Mesenchymal stem cell (in vitro differentiated cells and primary cell): Measurements from ENCODE around the gene AP4E1.
A peak's percentile ranks its signal among the peaks of the same experiment; 100 is the strongest.

Experiments
- DNase-seq: peaks from one replicate; pipeline ENCODE4 v3.0.0-alpha.2; 2013
- H2AFZ ChIP-seq: one replicate; pipeline ENCODE4 v1.6.1; 2013; ENCODE audit warnings: low read depth, mild to moderate bottlenecking, control low read depth, inconsistent platforms, low read length, moderate library complexity
- H2AK5ac ChIP-seq: 2 replicates; pipeline ENCODE4 v1.6.1; 2013; ENCODE audit warnings: low read length, moderate library complexity, mild to moderate bottlenecking, inconsistent platforms; ENCODE audit not compliant: severe bottlenecking
- H2BK120ac ChIP-seq: one replicate; pipeline ENCODE4 v1.6.1; 2013; ENCODE audit warnings: low read depth, mild to moderate bottlenecking, inconsistent platforms, low read length, moderate library complexity
- H2BK12ac ChIP-seq, 2 experiments: one replicate each; pipeline ENCODE4 v1.6.1; 2013; ENCODE audit warnings: inconsistent platforms in 2 of 2, low read length in 2 of 2, mild to moderate bottlenecking in 2 of 2, moderate library complexity in 2 of 2, control low read depth in 1 of 2
- H2BK15ac ChIP-seq: one replicate; pipeline ENCODE4 v1.6.1; 2013; ENCODE audit warnings: mild to moderate bottlenecking, low read depth, inconsistent platforms; ENCODE audit not compliant: poor library complexity, severe bottlenecking
- H2BK5ac ChIP-seq: 2 replicates; pipeline ENCODE4 v1.6.1; 2013; ENCODE audit warnings: low read depth, mild to moderate bottlenecking, low read length, control low read depth, inconsistent platforms; ENCODE audit not compliant: poor library complexity, severe bottlenecking
- H3K14ac ChIP-seq, 2 experiments: one replicate each; pipeline ENCODE4 v1.6.1; 2013; ENCODE audit warnings: inconsistent platforms in 2 of 2, low read length in 2 of 2, control low read depth in 1 of 2, mild to moderate bottlenecking in 1 of 2, moderate library complexity in 1 of 2
- H3K18ac ChIP-seq, 2 experiments: one replicate each; pipeline ENCODE4 v1.6.1; 2013; ENCODE audit warnings: inconsistent platforms in 2 of 2, low read length in 2 of 2, control low read depth in 1 of 2, low read depth in 1 of 2, mild to moderate bottlenecking in 1 of 2
- H3K23ac ChIP-seq, 2 experiments: one replicate each; pipeline ENCODE4 v1.6.1; 2013; ENCODE audit warnings: inconsistent platforms in 2 of 2, low read length in 2 of 2, mild to moderate bottlenecking in 2 of 2, moderate library complexity in 2 of 2, control low read depth in 1 of 2
- H3K27ac ChIP-seq: 2 replicates; pipeline ENCODE4 v1.5.1; 2013; ENCODE audit warnings: mild to moderate bottlenecking, moderate library complexity, low read length, control low read depth, inconsistent platforms; ENCODE audit not compliant: poor library complexity, severe bottlenecking
- H3K27me3 ChIP-seq, 2 experiments: 2 replicates each; pipeline versions ENCODE4 v1.6.1 to v1.7.0; 2013; ENCODE audit warnings: low read length in 2 of 2, mild to moderate bottlenecking in 2 of 2, moderate library complexity in 2 of 2, control low read depth in 1 of 2, inconsistent platforms in 1 of 2; ENCODE audit not compliant: control insufficient read depth in 1 of 2, insufficient read depth in 1 of 2
- H3K36me3 ChIP-seq, 2 experiments: 2 replicates each; pipeline versions ENCODE4 v1.6.1 to v1.7.0; 2013; ENCODE audit warnings: low read length in 2 of 2, control low read depth in 1 of 2, inconsistent platforms in 1 of 2, low read depth in 1 of 2, mild to moderate bottlenecking in 1 of 2; ENCODE audit not compliant: insufficient read depth in 2 of 2, control insufficient read depth in 1 of 2
- H3K4ac ChIP-seq, 2 experiments: one replicate each; pipeline ENCODE4 v1.6.1; 2013; ENCODE audit warnings: inconsistent platforms in 2 of 2, low read length in 2 of 2, mild to moderate bottlenecking in 2 of 2, moderate library complexity in 2 of 2, control low read depth in 1 of 2, low read depth in 1 of 2
- H3K4me1 ChIP-seq: 2 replicates; pipeline ENCODE4 v1.6.1; 2013; ENCODE audit warnings: low read depth, low read length, control low read depth; ENCODE audit not compliant: control insufficient read depth, insufficient read depth
- H3K4me2 ChIP-seq: 2 replicates; pipeline ENCODE4 v1.6.1; 2013; ENCODE audit warnings: low read length, mild to moderate bottlenecking, inconsistent platforms; ENCODE audit not compliant: poor library complexity, severe bottlenecking
- H3K4me3 ChIP-seq, 2 experiments: 2 replicates each; pipeline versions ENCODE4 v1.5.1 to v1.7.0; 2013; ENCODE audit warnings: low read length in 2 of 2, mild to moderate bottlenecking in 2 of 2, control low read depth in 1 of 2, low read depth in 1 of 2; ENCODE audit not compliant: insufficient read depth in 1 of 2
- H3K79me1 ChIP-seq: replicated peaks from 2 replicates; pipeline ENCODE4 v1.6.1; 2013; ENCODE audit warnings: mild to moderate bottlenecking, control low read depth, low read length, inconsistent platforms; ENCODE audit not compliant: poor library complexity, severe bottlenecking
- H3K9ac ChIP-seq: 2 replicates; pipeline ENCODE4 v1.7.0; 2013; ENCODE audit warnings: mild to moderate bottlenecking, low read length, moderate library complexity
- H3K9me3 ChIP-seq: 2 replicates; pipeline ENCODE4 v1.7.0; 2013; ENCODE audit warnings: mild to moderate bottlenecking, low read length; ENCODE audit not compliant: control insufficient read depth
- H4K8ac ChIP-seq: one replicate; pipeline ENCODE4 v1.6.1; 2013; ENCODE audit warnings: inconsistent platforms, mild to moderate bottlenecking, low read length, moderate library complexity
- H4K91ac ChIP-seq: one replicate; pipeline ENCODE4 v1.6.1; 2013; ENCODE audit warnings: mild to moderate bottlenecking, low read length, inconsistent platforms
- WGBS: methylation state at CpG from one replicate; pipeline ENCODE4 v1.1.7; 2013; ENCODE audit warnings: mixed read lengths; 5-methylcytosine and 5-hydroxymethylcytosine counted together

The AP4E1 gene

DNA sequence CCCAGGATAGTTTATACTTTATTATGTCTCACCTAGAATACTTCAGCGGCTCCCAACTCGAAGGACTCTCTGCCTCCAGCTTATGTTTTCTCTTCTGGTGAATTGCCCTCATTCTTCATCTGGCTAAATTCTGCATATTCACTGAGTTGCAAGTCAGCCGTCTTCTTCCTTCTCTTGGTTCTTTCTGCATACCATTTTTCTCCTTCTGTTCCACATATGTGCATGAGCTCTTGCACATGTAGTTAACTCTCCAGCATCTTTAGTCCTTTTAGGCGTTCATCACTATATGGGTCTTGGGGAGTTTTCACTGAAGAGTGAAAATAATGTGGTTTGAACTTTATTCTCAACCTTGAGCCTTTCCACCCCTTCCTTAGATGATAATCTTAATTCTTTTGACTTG is 70.1 kb downstream of the AP4E1 start:
- H3K4me3 ChIP-seq = no peak overlapping the region
- over 99% methylated on average over 3 of the region's 4 CpGs for WGBS
- no peak overlapping the region for H3K18ac ChIP-seq
- no peak overlapping the region for H2BK15ac ChIP-seq
- H3K79me1 ChIP-seq = peaks cover 13% of the 10 kb centered on the region
- no peak overlapping the region for H2BK5ac ChIP-seq
- H2BK120ac ChIP-seq = no peak overlapping the region
- H4K91ac ChIP-seq = no peak overlapping the region
- no peak overlapping the region for H3K27ac ChIP-seq
- H3K4ac ChIP-seq = no peak overlapping the region
- no peak overlapping the region for H3K4me2 ChIP-seq
- no peak overlapping the region for H3K23ac ChIP-seq
- no peak overlapping the region for H3K9ac ChIP-seq
- H2AK5ac ChIP-seq = no peak overlapping the region
- no peak overlapping the region for H4K8ac ChIP-seq
- H3K36me3 ChIP-seq = peaks cover 14 to 55% of the 10 kb centered on the region in 2 experiments
- no peak overlapping the region for H2AFZ ChIP-seq
- no peaks in the 10 kb centered on the region for H3K4me1 ChIP-seq
- H3K14ac ChIP-seq = no peak overlapping the region
- H3K27me3 ChIP-seq = no peaks in the 10 kb centered on the region
- DNase-seq = no peak
- H3K9me3 ChIP-seq = peaks cover 3% of the 10 kb centered on the region
- no peak overlapping the region for H2BK12ac ChIP-seq

DNA sequence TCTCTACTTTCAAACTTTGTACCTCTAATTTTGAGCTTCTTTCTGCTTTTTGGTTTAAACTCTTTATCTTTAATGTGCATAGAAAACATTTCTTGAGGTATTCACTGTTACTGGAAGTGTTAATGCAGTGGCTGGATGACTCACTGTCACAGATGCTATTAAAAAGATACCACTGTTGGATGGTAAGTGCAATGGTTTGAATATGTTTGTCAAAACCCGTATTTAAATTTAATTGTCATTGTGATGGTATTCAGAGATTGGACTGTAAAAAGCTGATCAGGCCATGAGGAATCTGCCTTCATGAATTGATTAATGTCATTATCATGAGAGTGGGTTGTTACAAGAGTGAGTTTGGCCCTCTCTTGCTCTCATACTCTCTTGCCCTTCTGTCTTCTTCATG is 70.6 kb downstream of the AP4E1 start:
- WGBS = 57% methylated on average over 1 of the region's 1 CpG

DNA sequence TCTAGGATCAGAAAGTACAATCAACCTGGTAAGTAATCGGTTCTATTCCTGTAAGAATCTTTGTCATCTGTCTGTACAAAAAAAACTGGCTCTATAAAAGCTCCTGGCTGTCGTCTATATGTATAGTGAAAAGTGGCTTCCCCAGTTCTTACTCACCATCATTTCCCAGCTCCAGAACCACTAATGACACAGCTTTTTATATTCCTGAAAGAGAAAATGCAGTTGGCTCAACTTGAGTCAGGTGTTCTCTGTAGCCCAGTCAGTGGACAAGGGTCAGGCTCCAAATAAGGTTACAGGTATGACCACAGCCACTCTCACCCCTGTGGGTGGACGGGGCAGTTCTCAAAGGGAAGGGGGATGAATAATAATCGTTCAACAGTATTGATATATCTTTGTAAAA is 85.1 kb downstream of the AP4E1 start:
- WGBS = no CpG with 5 or more reads among the region's 4 CpGs
- H2AK5ac ChIP-seq = no peak overlapping the region

More for the DNA sequence above, 70.6 kb downstream of the AP4E1 start:
- Histone ChIP-seq H3K9me3 (peaks cover 5% of the 10 kb centered on the region), H2BK120ac (no peak overlapping the region), H4K91ac (no peak overlapping the region), H2AFZ (no peak overlapping the region), H3K18ac (no peak overlapping the region), H2BK12ac (no peak overlapping the region), H3K4ac (no peak overlapping the region), H3K4me2 (no peak overlapping the region), H2AK5ac (no peak overlapping the region), H3K27ac (no peak overlapping the region), H3K9ac (no peak overlapping the region), H3K14ac (no peak overlapping the region), H3K27me3 (no peaks in the 10 kb centered on the region), H2BK15ac (no peak overlapping the region), H3K4me3 (no peak overlapping the region), H2BK5ac (no peak overlapping the region), H4K8ac (no peak overlapping the region), H3K23ac (no peak overlapping the region), H3K79me1 (peaks cover 13% of the 10 kb centered on the region), H3K36me3 (peaks cover 14 to 57% of the 10 kb centered on the region in 2 experiments), H3K4me1 (no peaks in the 10 kb centered on the region)
- DNase-seq = peak; percentile 38

DNA sequence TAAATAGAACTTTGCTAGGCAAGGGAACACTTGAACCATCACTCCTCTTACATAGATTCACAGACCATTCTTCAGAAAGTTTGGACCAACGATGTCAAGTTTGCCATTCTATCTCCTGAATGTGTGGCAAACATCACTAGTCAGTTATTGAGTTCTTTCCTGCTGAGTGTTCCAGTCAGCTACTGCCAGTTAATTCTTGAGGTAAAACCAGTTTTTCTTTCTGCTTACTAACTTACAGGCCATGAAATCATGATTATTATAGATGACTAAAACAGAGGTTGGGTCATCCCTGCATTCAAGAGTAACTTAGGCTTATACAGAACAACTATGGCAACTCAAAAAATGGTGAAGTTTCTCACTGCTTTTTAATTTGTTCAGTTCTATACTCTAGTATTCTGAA is 88.2 kb downstream of the AP4E1 start:
- H3K23ac ChIP-seq = no peak overlapping the region
- no peak overlapping the region for H4K8ac ChIP-seq
- no peak overlapping the region for H2BK120ac ChIP-seq
- H4K91ac ChIP-seq = no peak overlapping the region
- no peak overlapping the region for H3K4ac ChIP-seq
- H3K79me1 ChIP-seq = peaks cover 4% of the 10 kb centered on the region
- H3K27me3 ChIP-seq = no peaks in the 10 kb centered on the region
- no peak overlapping the region for H2BK12ac ChIP-seq
- no peak overlapping the region for H2AK5ac ChIP-seq
- H3K4me2 ChIP-seq = no peak overlapping the region
- H3K4me3 ChIP-seq = no peak overlapping the region
- peaks cover 4 to 49% of the 10 kb centered on the region in 2 experiments for H3K36me3 ChIP-seq
- no peak overlapping the region for H3K27ac ChIP-seq
- H2BK15ac ChIP-seq = no peak overlapping the region
- H3K9ac ChIP-seq = peak overlapping the region; percentile 19
- no peak overlapping the region for H3K14ac ChIP-seq
- no peaks in the 10 kb centered on the region for H3K9me3 ChIP-seq
- no peaks in the 10 kb centered on the region for H3K4me1 ChIP-seq
- no peak for DNase-seq
- no peak overlapping the region for H3K18ac ChIP-seq
- no peak overlapping the region for H2AFZ ChIP-seq
- 100% methylated on average over 1 of the region's 1 CpG for whole genome bisulfite sequencing
- no peak overlapping the region for H2BK5ac ChIP-seq

More for the DNA sequence above, 85.1 kb downstream of the AP4E1 start:
- no peak overlapping the region for H3K18ac ChIP-seq
- no peak overlapping the region for H2AFZ ChIP-seq
- no peak overlapping the region for H2BK15ac ChIP-seq
- H3K27me3 ChIP-seq = no peaks in the 10 kb centered on the region
- no peak overlapping the region for H3K9ac ChIP-seq
- no peak overlapping the region for H3K14ac ChIP-seq
- H2BK5ac ChIP-seq = no peak overlapping the region
- H3K4me3 ChIP-seq = no peak overlapping the region
- no peaks in the 10 kb centered on the region for H3K9me3 ChIP-seq
- no peak overlapping the region for H3K4me2 ChIP-seq
- H3K4ac ChIP-seq = no peak overlapping the region
- H3K4me1 ChIP-seq = no peaks in the 10 kb centered on the region
- peaks cover 4% of the 10 kb centered on the region for H3K79me1 ChIP-seq
- no peak overlapping the region for H3K27ac ChIP-seq
- no peak overlapping the region for H2BK120ac ChIP-seq
- no peak overlapping the region for H2BK12ac ChIP-seq
- H3K36me3 ChIP-seq = peaks cover 4 to 39% of the 10 kb centered on the region in 2 experiments
- H4K91ac ChIP-seq = no peak overlapping the region
- H4K8ac ChIP-seq = no peak overlapping the region
- no peak overlapping the region for H3K23ac ChIP-seq
- no peak for DNase-seq
